ENCODE data around the gene SYT2.

Gene SYT2

GRCh38 chr1:202673531-202673930 lies 36.7 kb downstream of the SYT2 start:
- no peak for DNase-seq

- no peak for DNase-seq
Observed at GRCh38 chr1:202671399-202671798, 38.9 kb downstream of the SYT2 start.

- no peak for DNase-seq
Observed at GRCh38 chr1:202665417-202665816, 44.8 kb downstream of the SYT2 start.

- DNase-seq = no peak
Observed at GRCh38 chr1:202664083-202664482, 46.2 kb downstream of the SYT2 start.

GRCh38 chr1:202663131-202663530 lies 47.1 kb downstream of the SYT2 start:
- DNase-seq = no peak

GRCh38 chr1:202662081-202662480 lies 48.2 kb downstream of the SYT2 start:
- no peak for DNase-seq

- no peak for DNase-seq
Observed at GRCh38 chr1:202661136-202661845, 49.0 kb downstream of the SYT2 start.

GRCh38 chr1:202659974-202660373 lies 50.3 kb downstream of the SYT2 start:
- no peak for DNase-seq

- DNase-seq = no peak
Observed at GRCh38 chr1:202659541-202659940, 50.7 kb downstream of the SYT2 start.

GRCh38 chr1:202658769-202659168 lies 51.5 kb downstream of the SYT2 start:
- no peak for DNase-seq

- no peak for DNase-seq
Observed at GRCh38 chr1:202658251-202658759, 51.9 kb downstream of the SYT2 start.

- DNase-seq = no peak
Observed at GRCh38 chr1:202656951-202657646, 53.2 kb downstream of the SYT2 start.

GRCh38 chr1:202656057-202656456 lies 54.2 kb downstream of the SYT2 start:
- DNase-seq = no peak

GRCh38 chr1:202654079-202654478 lies 56.2 kb downstream of the SYT2 start:
- DNase-seq = no peak

- no peak for DNase-seq
Observed at GRCh38 chr1:202649553-202650392, 60.5 kb downstream of the SYT2 start.

GRCh38 chr1:202648605-202649226 lies 61.5 kb downstream of the SYT2 start:
- DNase-seq = no peak

- DNase-seq = no peak
Observed at GRCh38 chr1:202645097-202645476, 65.2 kb downstream of the SYT2 start.

GRCh38 chr1:202644219-202645096 lies 65.8 kb downstream of the SYT2 start:
- DNase-seq = no peak

- no peak for DNase-seq
Observed at GRCh38 chr1:202643397-202644218, 66.6 kb downstream of the SYT2 start.

GRCh38 chr1:202642619-202643291 lies 67.5 kb downstream of the SYT2 start:
- DNase-seq = no peak

Measured in KG1 (cell line).